Head of caudate nucleus (tissue), 42 donors: ENCODE results near the gene CHD1.

Experiments
- DNase-seq, 42 donors: peaks; one replicate each; pipeline versions ENCODE4 v3.0.0 to v3.0.0-alpha.2; 2020 to 2021; ENCODE audit warnings: mixed read lengths in 7 of 42
- intact Hi-C: fragments of 100-400 bp; cut with DNase I; formaldehyde crosslinking; loops from one replicate; pipeline ENCODE4 v1.15.0; 2022

CHD1 gene

DNA sequence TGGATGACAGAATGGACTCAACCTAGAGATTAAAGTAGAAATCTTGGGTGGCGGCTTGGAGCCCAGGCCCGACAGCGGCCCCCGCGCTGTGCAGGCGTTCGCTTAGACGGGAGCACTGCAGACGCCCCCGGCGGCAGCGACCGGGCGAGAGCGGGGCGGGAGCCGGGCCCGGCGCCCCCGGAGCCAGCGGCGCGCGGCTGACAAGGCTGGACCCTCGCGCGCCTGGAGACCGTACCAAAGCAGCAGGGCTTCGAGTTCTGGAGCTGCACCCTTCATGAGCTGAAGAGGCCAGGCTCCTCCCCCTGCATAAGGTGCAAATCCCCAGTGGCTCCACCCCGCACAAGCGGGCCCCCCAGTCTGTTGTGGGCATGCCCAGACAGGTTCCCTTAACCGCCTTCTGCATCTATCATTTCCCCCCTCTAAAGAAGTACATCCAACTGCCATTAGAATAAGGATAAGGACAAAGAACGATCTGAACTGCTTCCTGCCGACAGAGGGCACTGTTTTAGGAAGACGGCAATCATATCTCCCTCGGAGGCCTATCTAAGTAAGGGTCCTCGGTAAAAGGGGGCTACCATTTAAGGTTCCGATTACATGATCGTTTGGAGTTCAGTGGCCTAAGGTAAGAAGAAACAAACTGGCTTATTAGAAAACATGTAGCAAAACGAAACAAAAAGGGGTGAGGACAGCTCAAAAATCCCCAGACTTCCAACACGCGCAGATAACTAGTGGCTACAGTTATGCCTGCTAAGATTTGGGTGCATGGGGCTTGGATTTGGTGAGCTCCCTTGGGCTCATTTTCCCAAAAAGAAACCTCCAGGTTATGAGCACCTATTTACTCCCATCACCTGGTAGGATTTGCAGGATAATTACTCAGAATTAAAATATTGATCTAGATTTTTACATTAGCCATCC lies 89.1 kb downstream of the CHD1 start:
- intact Hi-C loops: no loop called here
- peak in 10 of 42 donors; percentile 1 to 29 (median 14) for DNase-seq

- no peak for DNase-seq
- intact Hi-C loops: no loop called here
Measured at GRCh38 chr5:98836175-98836574, 92.6 kb downstream of the CHD1 start.

DNA sequence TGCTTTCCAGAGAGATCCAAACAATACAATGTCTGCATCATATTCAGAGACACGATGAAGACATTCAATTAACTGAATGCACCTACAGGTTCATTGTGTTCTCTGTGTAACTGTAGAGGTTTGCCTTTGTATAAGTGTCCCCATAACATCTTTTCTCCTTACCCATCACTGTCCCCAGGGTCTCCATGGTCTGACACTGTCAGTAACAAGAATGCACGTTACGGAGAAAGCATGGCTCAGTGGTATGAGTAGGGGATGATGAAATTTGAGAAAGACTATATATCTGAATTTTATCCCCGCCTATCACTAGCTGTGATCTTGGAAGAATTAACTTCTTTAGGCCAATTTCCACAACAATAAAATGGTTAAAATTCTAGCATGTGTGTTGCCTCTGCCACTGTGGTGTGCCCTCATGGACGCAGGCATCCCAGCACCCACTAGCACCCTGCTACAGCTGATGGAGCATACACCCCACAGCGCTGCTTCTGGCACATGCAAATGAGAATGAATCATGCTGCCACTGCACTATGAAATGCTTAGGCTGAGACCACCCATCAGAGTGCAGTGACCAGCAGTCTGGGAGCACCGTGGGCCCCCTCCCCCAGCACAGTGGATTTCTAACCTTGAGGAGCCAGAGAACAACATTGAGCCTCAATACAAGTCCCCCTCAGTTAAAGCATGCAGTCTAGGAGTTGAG lies 101.1 kb downstream of the CHD1 start:
- no peak for DNase-seq
- intact Hi-C loops: no loop called here

DNA sequence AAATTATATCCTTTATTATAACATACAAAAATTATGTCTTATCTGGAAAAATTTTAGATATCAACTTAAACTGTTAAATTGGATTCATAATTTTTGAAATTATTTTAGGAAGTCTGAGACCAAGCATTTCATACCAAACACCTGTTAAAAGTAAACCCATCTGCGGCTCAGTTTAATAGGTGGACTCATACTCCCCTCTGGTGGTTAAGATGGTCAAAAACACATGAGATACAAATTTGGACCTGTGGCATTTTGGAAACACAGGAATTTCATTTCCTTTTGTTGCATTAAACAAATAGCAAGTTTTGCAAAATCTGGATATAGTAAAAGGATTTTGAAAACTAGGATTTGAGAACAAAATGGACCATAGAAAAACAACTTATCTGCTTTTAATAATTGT lies 101.6 kb downstream of the CHD1 start:
- intact Hi-C loops: no loop called here
- peak in 1 of 42 donors; percentile 16 for DNase-seq

DNA sequence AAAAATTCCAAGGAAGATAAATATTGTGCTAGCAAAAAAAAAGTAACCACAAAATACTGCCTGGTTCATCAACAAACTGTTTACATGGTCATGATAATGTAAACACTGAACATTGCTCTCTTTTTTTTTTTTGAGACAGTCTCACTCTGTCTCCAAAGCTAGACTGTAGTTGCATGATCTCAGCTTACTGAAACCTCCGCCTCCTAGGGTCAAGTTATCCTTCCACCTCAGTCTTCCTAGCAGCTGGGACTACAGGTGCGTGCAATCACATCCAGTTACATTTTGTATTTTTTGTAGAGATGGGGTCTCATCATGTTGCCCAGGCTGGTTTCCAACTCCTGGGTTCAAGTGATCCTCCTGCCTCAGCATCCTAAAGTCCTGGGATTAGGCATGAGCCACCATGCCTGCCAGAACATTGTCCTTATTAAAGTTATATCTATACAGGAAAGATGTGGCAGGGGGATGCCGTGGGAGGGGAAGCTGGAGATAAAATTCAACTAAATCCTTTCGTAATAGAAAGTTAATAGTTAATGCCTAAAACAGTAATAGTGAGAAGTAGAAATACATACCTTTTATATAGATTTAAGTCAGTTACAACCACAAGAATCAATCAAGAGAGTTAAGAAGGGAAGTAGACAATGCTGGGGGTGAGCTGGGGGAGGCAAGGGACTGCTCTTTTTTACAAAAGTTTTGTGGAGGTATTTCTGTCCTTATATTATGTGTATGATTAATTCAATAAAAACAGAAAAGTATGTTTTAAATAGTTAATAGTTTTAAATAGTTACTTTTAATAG lies 103.0 kb downstream of the CHD1 start:
- DNase-seq: no peak
- intact Hi-C loops: no loop called here

GRCh38 chr5:98816582-98817222 lies 112.1 kb downstream of the CHD1 start:
- no peak for DNase-seq
- intact Hi-C loops: no loop called here

DNA sequence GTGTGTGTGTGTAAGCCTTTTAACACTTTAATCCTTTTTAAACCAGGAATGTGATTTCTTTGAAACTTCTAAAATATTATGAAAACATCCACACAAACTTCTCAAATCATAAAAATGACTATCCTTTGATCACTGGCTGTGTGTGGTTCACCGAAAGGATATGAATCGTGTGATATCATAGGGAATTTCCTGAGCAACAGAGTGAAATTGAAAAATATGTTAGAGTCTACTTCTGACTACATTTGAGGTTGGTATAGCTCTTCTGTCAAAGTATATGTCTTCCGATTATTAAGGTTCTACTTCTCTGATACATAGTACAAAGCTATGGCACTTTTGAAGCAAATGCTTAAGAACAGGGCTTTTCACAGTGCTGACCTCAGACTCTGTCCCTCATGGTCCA lies 115.1 kb downstream of the CHD1 start:
- intact Hi-C loops: no loop called here
- no peak for DNase-seq

DNA sequence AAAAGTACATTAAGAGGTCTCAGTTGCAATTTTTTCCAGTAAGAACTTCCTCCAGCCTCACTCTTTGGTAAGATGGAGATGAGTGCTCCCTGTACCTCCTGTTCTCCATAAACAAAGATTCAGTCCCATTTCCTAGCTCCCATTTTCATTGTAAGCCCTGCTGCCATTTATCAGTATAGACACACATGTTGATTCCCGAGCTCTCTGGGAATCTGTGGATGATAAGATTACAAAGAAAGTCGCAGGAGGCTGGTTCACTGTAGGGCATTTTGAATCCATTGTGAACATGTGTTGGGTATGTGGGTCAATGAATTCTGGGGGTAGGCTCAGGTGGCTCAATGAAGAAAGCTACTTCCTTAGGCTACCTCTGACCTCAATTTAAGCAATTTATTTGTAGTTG lies 118.6 kb downstream of the CHD1 start:
- DNase-seq: no peak
- intact Hi-C loops: no loop called here

DNA sequence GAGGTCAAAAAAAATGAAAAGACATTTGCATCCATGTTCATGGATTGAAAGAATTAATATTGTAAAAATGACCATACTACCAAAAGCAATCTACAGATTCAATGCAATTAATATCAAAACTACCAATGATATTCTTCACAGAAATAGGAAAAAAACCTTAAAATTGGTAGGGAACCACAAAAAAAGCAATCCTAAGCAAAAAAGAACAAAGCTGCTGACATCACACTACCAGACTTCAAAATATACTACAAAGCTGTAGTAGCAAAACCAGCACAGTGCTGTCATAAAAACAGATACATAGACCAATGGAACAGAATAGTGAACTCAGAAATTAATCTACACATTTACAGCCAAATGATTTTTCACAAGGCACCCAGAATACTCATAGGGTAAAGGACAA lies 121.0 kb downstream of the CHD1 start:
- intact Hi-C loops: no loop called here
- DNase-seq: no peak

DNA sequence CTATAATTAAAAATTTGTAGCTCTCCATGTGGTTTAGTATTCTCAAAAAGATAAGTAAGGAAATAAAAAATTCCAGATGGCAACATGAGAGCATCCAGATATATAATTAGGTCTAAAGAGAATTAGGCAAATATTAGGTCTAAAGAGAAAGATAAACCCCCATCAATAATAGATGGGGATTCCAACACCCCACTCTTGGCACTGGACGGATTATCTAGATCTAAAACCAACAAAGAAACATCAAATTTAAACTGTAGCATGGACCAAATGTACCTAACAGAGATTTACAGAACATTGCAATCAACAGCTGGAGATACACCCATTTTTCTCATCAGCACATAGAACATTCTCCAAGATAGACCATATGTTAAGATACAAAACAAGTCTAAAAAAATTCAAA lies 123.7 kb downstream of the CHD1 start:
- DNase-seq: no peak
- intact Hi-C loops: no loop called here

- DNase-seq: no peak
- intact Hi-C loops: no loop called here
Measured at GRCh38 chr5:98804066-98804465, 124.7 kb downstream of the CHD1 start.
